ENCODE measurements around the gene CASP2.

The CASP2 gene

DNA sequence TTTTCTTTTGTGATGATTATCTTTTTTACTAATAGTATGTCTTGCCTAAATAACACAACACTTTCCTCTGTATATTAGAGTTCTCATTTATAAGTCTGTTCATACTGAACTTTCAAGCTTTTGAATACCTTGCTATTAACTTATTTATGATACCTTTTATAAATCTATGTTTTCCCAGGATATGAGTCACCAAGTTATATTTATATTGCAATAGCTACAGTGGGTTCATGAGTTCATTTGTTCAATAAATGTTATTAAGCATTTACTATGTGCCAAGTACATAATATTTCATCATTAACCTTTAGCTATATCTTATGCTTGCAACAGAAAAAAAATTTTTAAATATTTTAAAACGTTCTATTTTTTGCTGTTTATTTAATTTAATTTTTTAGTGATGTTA is 46.1 kb downstream of the CASP2 start:
- DNase-seq (ENCODE audit: low read depth): no peak

DNA sequence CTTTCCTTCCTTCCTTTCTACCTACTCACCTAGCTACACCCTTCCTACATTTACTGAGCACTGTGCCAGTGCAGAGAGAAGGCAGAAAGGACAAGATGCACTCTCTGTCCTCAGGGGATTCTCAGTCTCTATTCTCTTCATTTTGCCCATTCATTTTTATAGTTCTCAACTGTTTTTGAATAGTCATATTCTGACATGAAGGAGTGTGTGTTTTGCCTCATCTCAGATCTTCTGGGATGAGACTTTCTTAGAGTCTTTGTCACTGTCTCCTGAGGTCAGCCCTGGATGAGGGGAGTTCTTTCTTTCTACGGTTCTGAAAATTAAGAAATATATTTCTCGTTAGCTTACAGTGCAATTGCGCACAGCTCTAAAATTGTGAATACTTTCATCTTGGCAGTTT is 49.1 kb downstream of the CASP2 start:
- DNase-seq (ENCODE audit: low read depth): no peak

DNA sequence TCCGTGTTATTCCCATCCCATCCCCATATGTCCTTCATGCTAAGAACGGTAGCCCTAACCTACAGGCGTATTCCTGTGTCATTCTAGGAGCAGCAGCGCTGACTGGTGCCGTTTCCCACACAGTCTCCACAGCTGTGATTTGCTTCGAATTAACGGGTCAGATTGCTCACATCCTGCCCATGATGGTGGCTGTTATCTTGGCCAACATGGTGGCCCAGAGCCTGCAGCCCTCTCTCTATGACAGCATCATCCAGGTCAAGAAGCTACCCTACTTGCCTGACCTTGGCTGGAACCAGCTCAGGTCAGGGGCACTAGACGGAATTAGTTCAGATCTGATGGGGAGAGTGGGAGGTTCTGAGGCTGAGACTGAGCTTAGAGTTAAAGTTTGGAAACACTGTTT is 53.7 kb downstream of the CASP2 start:
- DNase-seq (ENCODE audit: low read depth): no peak

DNA sequence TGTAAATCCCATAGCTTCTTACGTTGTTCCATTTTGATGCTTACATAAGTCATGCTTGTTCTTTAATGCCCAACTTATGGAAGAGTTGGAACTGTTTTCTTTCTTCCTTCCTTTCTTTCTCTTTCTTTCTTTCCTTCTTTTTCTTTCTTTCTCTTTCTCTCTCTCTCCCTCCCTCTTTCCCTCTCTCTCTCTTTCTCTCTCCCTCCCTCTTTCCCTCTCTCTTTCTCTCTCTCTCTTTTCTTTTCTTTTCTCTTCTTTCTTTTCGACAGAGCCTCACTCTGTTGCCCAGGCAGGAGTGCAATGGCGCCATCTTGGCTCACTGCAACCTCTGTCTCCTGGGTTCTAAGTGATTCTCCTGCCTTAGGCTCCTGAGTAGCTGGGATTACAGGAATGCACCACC is 55.4 kb downstream of the CASP2 start:
- no peak for DNase-seq (ENCODE audit: low read depth)

DNA sequence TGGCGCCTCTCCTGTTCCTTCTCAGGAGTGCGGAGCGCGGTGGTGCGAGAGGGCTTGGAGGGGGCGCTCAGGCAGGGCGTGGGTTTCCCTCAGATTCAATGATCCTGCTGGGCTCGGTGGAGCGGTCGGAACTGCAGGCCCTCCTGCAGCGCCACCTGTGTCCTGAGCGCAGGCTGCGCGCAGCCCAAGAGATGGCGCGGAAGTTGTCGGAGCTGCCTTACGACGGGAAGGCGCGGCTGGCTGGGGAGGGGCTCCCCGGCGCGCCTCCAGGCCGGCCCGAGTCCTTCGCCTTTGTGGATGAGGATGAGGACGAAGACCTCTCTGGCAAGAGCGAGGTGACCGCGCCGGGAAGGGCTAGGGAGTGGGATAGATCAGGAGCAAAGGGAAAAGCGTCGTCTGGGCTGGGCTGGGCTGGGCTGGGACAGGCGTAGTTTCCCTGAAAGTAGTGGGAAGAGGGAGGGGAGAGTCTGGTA is 57.3 kb downstream of the CASP2 start:
- peak; percentile 36 for DNase-seq (ENCODE audit: low read depth)

DNA sequence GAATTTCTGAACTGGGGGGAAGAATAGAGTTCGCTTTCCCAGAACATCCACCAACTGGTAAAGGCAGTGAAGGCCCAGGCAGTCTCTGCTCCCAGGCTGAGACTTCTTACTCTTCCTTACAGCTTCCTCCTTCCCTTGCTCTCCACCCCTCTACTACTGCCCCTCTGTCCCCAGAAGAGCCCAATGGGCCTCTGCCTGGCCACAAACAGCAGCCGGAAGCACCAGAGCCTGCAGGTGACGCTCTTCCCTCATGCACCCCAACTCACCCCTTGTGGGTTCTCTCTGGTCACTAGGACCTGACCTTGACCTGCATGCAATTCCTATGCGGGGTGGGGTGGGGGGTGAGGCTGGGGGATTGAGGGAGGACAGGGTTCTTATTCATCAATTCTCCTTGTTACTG is 57.9 kb downstream of the CASP2 start:
- no peak for DNase-seq (ENCODE audit: low read depth)

DNA sequence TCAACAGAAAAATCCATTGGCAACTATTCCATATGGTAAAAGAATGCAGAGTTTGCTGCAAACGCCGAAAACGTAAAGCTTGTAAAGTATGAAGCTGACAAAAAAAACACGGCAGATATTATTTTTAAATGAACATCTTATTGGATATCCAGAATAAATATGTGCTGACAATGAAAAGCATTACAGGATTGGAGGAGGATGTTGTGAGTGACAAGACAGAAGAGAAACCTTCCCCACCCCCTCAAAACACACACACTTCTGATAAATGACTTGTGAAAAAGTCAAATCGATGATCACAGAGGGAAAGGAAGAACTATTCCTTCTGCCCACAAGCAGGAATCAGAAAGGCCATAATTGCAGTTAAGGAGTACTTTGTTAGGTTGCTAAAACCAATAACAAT is 59.8 kb downstream of the CASP2 start:
- DNase-seq (ENCODE audit: low read depth): no peak

DNA sequence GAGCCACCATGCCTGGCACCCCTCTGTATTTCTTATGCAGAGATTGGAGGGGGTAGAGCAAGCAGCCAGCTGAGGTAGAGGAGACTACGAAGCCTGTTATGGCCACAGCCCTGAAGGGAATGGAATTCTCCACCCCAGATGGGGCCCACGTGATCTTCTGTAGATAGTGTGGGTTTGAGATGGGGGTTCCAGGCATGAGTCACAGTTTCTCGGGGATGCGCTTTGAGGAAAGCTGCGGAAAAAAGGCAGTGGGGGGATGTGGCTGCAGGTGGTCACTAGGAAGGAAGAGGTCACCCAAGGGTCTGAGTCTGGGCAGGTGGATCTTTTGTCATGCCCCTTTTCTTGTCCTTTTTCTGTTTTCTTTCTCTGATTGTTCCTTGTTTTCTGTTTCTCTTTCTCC is 62.9 kb downstream of the CASP2 start:
- no peak for DNase-seq (ENCODE audit: low read depth)

DNA sequence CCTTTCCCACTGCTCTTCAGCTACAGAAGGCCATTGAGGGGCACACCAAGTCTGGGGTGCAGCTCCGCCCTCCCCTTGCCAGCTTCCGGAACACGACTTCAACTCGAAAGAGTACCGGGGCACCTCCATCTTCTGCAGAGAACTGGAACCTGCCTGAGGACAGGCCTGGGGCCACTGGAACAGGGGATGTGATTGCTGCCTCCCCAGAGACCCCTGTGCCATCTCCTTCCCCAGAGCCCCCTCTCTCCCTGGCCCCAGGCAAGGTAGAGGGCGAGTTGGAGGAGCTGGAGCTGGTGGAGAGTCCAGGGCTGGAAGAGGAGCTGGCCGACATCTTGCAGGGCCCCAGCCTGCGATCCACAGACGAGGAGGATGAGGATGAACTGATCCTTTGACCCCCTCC is 63.4 kb downstream of the CASP2 start:
- no peak for DNase-seq (ENCODE audit: low read depth)

DNA sequence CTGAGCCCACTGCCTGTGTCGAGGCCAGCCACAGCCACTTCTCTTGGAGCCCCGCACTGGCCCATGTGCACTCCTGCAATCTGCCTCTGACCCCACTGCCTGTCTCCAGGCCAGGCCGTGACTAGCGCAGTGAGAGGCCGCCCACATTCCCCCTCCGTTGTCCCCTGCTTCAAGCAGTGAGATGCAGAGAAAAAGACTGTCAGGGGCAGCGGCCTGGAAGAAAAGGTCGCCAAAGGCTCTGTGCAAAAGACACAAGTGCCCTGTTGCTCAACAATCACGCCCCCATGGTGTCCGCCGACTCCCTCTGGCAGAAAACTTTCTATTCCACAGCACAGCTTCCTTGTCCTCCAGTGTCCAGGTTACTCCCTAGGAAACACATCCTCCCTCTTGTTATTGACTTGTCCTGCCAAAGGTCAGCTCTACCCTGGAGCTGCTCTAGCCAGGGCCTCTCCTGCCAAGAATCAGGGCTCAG is 64.4 kb downstream of the CASP2 start:
- no peak for DNase-seq (ENCODE audit: low read depth)

DNA sequence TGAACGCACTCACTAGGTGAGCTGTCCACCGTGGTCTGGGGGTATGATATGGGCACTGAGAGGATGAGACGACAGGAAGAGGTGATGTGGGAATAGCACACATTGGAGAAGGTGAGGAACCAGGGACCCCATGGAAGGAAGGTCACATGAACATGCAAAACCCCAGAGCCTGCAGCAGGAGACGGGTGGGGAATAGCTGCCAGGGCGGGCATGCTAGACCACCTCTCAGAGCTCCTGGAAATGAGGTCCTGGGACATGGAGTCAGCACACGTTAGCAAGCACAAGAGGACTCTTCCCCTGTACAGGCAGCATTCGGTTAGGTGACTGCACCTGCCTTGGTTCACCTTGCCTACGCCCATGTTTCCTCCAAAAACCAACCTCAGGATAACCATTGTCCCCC is 66.2 kb downstream of the CASP2 start:
- no peak for DNase-seq (ENCODE audit: low read depth)

DNA sequence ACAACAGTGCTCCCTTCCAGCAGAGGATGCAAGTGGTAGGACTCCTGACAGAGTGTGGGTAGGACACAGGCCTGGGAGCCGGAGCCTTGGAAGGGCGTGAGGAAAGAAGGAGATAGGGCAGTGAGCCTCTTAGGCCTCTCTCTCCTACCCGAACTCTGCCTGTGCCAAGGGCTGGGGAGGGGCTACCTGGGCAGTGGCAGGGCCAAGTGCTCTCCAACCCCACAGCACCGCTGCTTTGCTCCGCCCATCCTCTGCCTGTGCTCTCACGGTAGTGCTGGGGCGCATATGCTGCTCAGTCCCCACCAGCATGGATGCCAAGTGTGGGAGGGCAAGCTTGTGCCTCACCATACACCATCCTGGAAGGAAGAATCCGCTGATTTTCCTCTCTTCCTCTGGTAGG is 66.8 kb downstream of the CASP2 start:
- no peak for DNase-seq (ENCODE audit: low read depth)

DNA sequence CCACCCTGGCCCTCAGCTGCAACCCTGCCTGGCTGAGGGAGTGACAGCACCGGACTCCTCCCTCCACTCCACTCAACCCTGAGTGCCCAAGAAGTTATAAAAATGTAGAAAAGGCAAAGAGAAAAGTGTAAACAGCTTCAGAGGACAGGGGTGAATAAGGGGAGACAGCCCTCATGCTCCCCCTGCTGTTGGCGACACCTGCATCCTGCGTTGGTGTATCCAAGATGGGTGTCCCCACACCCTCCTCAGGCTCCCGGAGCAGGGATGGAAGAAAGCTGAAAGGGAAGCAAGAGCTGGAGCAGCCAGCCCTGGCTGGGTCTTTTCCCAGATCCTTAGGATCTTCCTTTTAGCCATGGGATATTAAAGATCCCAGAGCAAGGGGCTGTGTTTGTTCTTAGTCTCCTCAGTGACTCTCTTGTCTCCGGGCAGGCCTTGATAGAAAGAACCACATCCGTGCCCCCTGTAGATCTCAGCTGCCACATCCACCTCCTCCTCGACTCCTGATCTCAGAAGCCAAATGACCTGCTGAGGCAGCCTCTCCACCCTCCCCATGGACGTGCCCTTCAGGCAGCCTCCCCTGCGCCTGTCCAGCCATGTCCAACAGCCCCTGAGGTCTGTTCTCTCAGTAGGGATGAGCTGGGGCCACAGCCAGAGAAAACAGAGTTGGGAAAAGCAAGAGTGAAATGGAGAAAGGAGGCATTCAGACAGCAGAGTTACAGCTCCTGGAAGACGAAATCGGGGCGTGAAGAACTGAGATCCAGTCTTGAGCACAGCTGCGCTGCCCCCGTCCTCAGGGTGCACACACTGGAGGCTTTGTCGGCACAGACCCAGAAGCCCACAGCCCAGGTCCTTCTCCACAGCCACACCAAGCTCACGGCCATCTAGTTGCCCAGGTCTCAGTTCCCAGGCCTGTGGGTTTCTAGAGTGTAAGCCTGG is 67.6 kb downstream of the CASP2 start:
- DNase-seq (ENCODE audit: low read depth): no peak

DNA sequence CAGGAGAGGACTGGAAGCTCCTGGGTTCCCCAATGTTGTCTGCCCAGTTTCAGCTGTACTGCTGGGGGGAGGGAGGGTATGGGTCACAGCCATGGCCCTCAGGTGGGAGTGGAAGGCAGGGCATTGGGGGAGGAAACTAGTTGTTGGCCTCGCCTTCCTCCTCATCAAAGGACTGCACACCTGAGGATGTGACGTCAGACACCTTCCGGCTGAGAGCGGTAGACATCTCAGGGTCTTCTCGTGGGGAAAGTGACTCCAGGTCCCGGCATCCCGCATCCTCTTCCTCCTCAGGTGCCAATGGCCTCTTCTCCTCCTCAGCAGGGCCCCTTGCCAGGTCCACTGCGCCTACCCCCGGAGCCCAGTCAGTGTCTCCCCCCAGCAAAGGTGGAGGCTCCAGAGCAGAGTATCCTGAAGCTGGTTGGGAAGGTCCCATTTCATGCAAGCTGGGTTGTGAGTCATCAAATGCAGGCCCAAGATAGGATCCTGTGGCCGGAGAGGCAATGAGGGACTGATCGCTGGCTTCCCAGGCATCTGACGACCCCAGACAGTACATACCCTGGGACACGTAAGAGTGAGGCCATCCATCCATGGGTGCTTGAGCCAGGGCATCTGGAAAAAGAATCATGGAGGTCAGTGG is 68.4 kb downstream of the CASP2 start:
- no peak for DNase-seq (ENCODE audit: low read depth)

All from activated gamma-delta T cell treated with anti-CD3 and anti-CD28 coated beads, Interleukin-2, amount 50 U/mL, for 16 hours (primary cell).